Suprapubic skin (tissue), 4 donors: Measurements from ENCODE around the gene P2RX4. TPM values are rescaled to one million over a fixed set of nuclear protein-coding genes. Genes with fewer than 3 reads are reported as not detected.
"Not testable (repeated sequence)": the region's sequence is repeated elsewhere in the genome, so short reads cannot be mapped to it uniquely, and the experiment has no call there.

ENCODE experiments used
- DNase-seq, 2 donors: peaks; one replicate each; pipeline ENCODE4 v3.0.0-alpha.2; 2019; ENCODE audit warnings: low spot score in 2 of 2
- H3K27ac ChIP-seq: fragments of 200-600 bp; sonication (generic); one replicate; pipeline ENCODE4 v1.5.1; 2019
- H3K27me3 ChIP-seq: fragments of 200-600 bp; sonication (generic); one replicate; pipeline ENCODE4 v1.5.1; 2019
- H3K36me3 ChIP-seq: fragments of 200-600 bp; sonication (generic); one replicate; pipeline ENCODE4 v1.5.1; 2019
- H3K4me1 ChIP-seq: fragments of 200-600 bp; sonication (generic); one replicate; pipeline ENCODE4 v1.5.1; 2019
- H3K4me3 ChIP-seq: fragments of 200-600 bp; sonication (generic); one replicate; pipeline ENCODE4 v1.5.1; 2019; ENCODE audit warnings: mild to moderate bottlenecking
- H3K9me3 ChIP-seq: fragments of 200-600 bp; sonication (generic); one replicate; pipeline ENCODE4 v1.5.1; 2019
- CTCF ChIP-seq, 2 donors: fragments of 200-600 bp in 1 of 2; fragments of 450-650 bp in 1 of 2; sonication (generic) in 1 of 2; IDR thresholded peaks; one replicate each; pipeline ENCODE4 v1.5.1; 2016 to 2019; ENCODE audit warnings: antibody characterized with exemption in 2 of 2, mild to moderate bottlenecking in 1 of 2, moderate library complexity in 1 of 2
- EP300 ChIP-seq: sonication (generic); formaldehyde crosslinking; IDR thresholded peaks from one replicate; pipeline ENCODE4 v1.6.1; 2017; ENCODE audit warnings: antibody characterized with exemption
- POLR2A ChIP-seq, 2 donors: fragments of 450-650 bp; IDR thresholded peaks; one replicate each; pipeline ENCODE4 v1.6.1; 2017; ENCODE audit warnings: antibody characterized with exemption in 2 of 2, mild to moderate bottlenecking in 2 of 2, moderate library complexity in 2 of 2
- POLR2AphosphoS5 ChIP-seq, 3 donors: sonication (generic); formaldehyde crosslinking; IDR thresholded peaks; one replicate each; pipeline ENCODE4 v1.6.1; 2017; ENCODE audit warnings: antibody characterized with exemption in 3 of 3
- WGBS: methylation state at CpG from one replicate; pipeline ENCODE4 v1.1.5; 2018; 5-methylcytosine and 5-hydroxymethylcytosine counted together
- total RNA-seq, 4 donors: library from RNA; depleted of rRNA; stranded (reverse); fragments of >200 nt; gene quantifications; one replicate each; pipeline ENCODE4 v1.1.0, GENCODE V29; 2016

Gene P2RX4, protein sequence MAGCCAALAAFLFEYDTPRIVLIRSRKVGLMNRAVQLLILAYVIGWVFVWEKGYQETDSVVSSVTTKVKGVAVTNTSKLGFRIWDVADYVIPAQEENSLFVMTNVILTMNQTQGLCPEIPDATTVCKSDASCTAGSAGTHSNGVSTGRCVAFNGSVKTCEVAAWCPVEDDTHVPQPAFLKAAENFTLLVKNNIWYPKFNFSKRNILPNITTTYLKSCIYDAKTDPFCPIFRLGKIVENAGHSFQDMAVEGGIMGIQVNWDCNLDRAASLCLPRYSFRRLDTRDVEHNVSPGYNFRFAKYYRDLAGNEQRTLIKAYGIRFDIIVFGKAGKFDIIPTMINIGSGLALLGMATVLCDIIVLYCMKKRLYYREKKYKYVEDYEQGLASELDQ
- 10 to 100 TPM in 3 of 4 donors, 1 to 10 TPM in 1; 7.9 to 22.4 (median 15.4) TPM for total RNA-seq

- Histone ChIP-seq H3K27me3 (no peaks in the 10 kb centered on the region), H3K4me3 (peak within 1 kb of the TSS; percentile 76), H3K9me3 (no peaks in the 10 kb centered on the region), H3K27ac (peak within 1 kb of the TSS; percentile 91), H3K4me1 (peaks cover 21% of the 10 kb centered on the region), H3K36me3 (no peaks in the 10 kb centered on the region)
- TF ChIP-seq CTCF (IDR thresholded peaks at IDR 0.05), result peak in 1 of 2 donors; percentile 12
- peak in 2 of 3 donors; percentile 48 to 58 for TF ChIP-seq POLR2AphosphoS5 (IDR thresholded peaks at IDR 0.05)
- TF ChIP-seq POLR2A (IDR thresholded peaks at IDR 0.05), result peak; percentile 15 to 94
- no peak for TF ChIP-seq EP300
- DNase-seq, result peak; percentile 91 to 93
- WGBS, result 26% methylated on average over 29 of the region's 97 CpGs
Measured at GRCh38 chr12:121209624-121210572, at the start of gene P2RX4. Gene P2RX4 (plus strand): TSS chr12:121210129. CDS start chr12:121210165, 36 bp downstream.

- no peak overlapping the region for H3K27ac ChIP-seq
- no peaks in the 10 kb centered on the region for H3K4me1 ChIP-seq
- peaks cover 57% of the 10 kb centered on the region for H3K36me3 ChIP-seq
- H3K4me3 ChIP-seq, result no peak overlapping the region
- WGBS, result 87% methylated on average over 6 of the region's 10 CpGs
- H3K9me3 ChIP-seq, result no peaks in the 10 kb centered on the region
- TF ChIP-seq POLR2A (IDR thresholded peaks at IDR 0.05), result no peak
- no peak for TF ChIP-seq EP300
- TF ChIP-seq CTCF (IDR thresholded peaks at IDR 0.05), result no peak
- TF ChIP-seq POLR2AphosphoS5 (IDR thresholded peaks at IDR 0.05), result no peak
- DNase-seq, result no peak
- H3K27me3 ChIP-seq, result no peaks in the 10 kb centered on the region
Measured at GRCh38 chr12:121162384-121162783, 47.5 kb upstream of the P2RX4 start.

GRCh38 chr12:121162985-121163384 lies 46.9 kb upstream of the P2RX4 start:
- no peaks in the 10 kb centered on the region for H3K4me1 ChIP-seq
- WGBS, result 96% methylated on average over 2 of the region's 2 CpGs
- TF ChIP-seq POLR2AphosphoS5 (IDR thresholded peaks at IDR 0.05) (no peak), CTCF (IDR thresholded peaks at IDR 0.05) (no peak), POLR2A (IDR thresholded peaks at IDR 0.05) (no peak), EP300 (no peak)
- no peak overlapping the region for H3K27ac ChIP-seq
- no peaks in the 10 kb centered on the region for H3K27me3 ChIP-seq
- no peak for DNase-seq
- H3K4me3 ChIP-seq, result no peak overlapping the region
- no peaks in the 10 kb centered on the region for H3K9me3 ChIP-seq
- peaks cover 59% of the 10 kb centered on the region for H3K36me3 ChIP-seq

DNA sequence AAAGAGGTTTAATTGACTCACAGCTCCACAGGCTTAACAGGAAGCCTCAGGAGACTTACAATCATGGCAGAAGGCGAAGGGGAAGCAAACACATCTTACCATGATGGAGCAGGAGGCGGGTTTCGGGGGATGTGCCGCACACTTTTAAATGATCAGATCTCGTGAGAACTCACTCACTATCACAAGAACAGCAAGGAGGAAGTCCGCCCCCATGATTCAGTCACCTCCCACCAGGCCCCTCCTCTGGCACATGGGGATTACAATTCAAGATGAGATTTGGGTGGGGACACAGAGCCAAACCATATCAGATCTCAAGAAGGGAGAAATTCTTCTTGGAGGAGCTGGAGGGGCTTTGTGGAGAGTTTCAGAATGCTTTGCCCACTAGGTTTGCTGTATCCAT lies 45.1 kb upstream of the P2RX4 start:
- H3K36me3 ChIP-seq, result peaks cover 68% of the 10 kb centered on the region
- H3K27ac ChIP-seq, DNase-seq, H3K9me3 ChIP-seq, H3K4me1 ChIP-seq, H3K27me3 ChIP-seq, H3K4me3 ChIP-seq: not testable (repeated sequence)
- WGBS, result 95% methylated on average over 6 of the region's 6 CpGs

DNA sequence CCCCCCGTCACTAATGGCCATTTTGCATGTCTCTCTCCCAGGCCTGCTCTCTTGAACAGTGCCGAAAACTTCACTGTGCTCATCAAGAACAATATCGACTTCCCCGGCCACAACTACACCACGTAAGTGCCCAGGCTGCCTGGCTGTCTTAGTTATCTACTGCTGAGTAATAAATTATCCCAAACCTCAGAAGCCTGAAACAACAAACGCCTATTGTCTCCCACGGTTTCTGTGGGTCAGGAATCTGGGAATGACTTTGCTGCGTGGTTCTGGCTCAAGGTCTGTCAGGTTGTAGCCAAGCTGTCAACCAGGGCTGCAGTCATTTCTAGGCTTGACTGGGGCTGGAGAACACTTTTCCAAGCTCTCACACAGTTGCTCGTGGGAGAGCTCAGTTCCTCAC lies 44.6 kb upstream of the P2RX4 start:
- H3K4me1 ChIP-seq, result no peaks in the 10 kb centered on the region
- H3K27ac ChIP-seq, result no peak overlapping the region
- WGBS, result 91% methylated on average over 9 of the region's 9 CpGs
- H3K9me3 ChIP-seq, result no peaks in the 10 kb centered on the region
- H3K27me3 ChIP-seq, result no peaks in the 10 kb centered on the region
- no peak for DNase-seq
- no peak overlapping the region for H3K4me3 ChIP-seq
- H3K36me3 ChIP-seq, result peaks cover 73% of the 10 kb centered on the region
- TF ChIP-seq POLR2AphosphoS5 (IDR thresholded peaks at IDR 0.05), result no peak
- TF ChIP-seq EP300, result no peak
- no peak for TF ChIP-seq POLR2A (IDR thresholded peaks at IDR 0.05)
- TF ChIP-seq CTCF (IDR thresholded peaks at IDR 0.05), result no peak
